Measurements from ENCODE around the gene C6orf47. TPM values are rescaled to one million over a fixed set of nuclear protein-coding genes. Genes with fewer than 3 reads are reported as not detected.

Gene C6orf47
- total and polyA plus RNA-seq, 9 donors = 13.7 to 18.9 (median 14.8) TPM

- no peak overlapping the region for H3K27ac ChIP-seq (ENCODE audit: low read length)
Observed at GRCh38 chr6:31634969-31635575, 25.5 kb downstream of the C6orf47 start.

GRCh38 chr6:31634131-31634530 lies 26.4 kb downstream of the C6orf47 start:
- no peak overlapping the region for H3K27ac ChIP-seq (ENCODE audit: low read length)
- no peaks in the 10 kb centered on the region for H3K27me3 ChIP-seq (ENCODE audit: control insufficient read depth, insufficient read depth, low read length)
- no CpG with 5 or more reads among the region's 3 CpGs for WGBS (ENCODE audit: insufficient coverage)
- DNase-seq = no peak
- peaks cover 93% of the 10 kb centered on the region for H3K36me3 ChIP-seq (ENCODE audit: control insufficient read depth, insufficient read depth, low read length)
- peaks cover 8% of the 10 kb centered on the region for H3K4me1 ChIP-seq (ENCODE audit: control insufficient read depth, insufficient read depth, low read length)
- H3K4me3 ChIP-seq (ENCODE audit: low read length) = no peak overlapping the region
- no peaks in the 10 kb centered on the region for H3K9me3 ChIP-seq (replicated peaks; ENCODE audit: control insufficient read depth, low read depth, low read length)

More at GRCh38 chr6:31634969-31635575, 25.5 kb downstream of the C6orf47 start:
- no peaks in the 10 kb centered on the region for H3K9me3 ChIP-seq (replicated peaks; ENCODE audit: control insufficient read depth, low read depth, low read length)
- peaks cover 93% of the 10 kb centered on the region for H3K36me3 ChIP-seq (ENCODE audit: control insufficient read depth, insufficient read depth, low read length)
- no peak for DNase-seq
- WGBS (ENCODE audit: insufficient coverage) = 88% methylated on average over 10 of the region's 11 CpGs
- no peak overlapping the region for H3K4me3 ChIP-seq (ENCODE audit: low read length)
- no peaks in the 10 kb centered on the region for H3K27me3 ChIP-seq (ENCODE audit: control insufficient read depth, insufficient read depth, low read length)
- peaks cover 12% of the 10 kb centered on the region for H3K4me1 ChIP-seq (ENCODE audit: control insufficient read depth, insufficient read depth, low read length)

DNA sequence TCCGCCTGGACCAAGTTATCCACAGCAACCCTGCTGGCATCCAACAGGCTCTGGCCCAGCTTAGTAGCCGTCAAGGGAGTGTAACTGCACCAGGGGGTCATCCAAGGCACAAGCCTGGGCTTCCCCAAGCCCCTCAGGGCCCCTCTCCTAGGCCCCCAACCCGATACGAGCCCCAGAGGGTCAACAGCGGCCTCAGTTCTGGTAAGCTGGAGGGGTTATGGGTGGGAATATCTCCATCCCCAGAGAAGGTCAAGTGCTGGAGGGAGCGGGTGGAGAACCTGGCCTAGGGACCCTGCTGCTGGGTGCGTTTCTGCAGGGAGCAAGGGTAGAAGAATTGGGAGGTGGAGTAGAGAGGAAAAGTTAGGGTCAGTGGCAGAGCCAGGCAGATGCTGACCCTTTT lies 27.1 kb downstream of the C6orf47 start:
- H3K36me3 ChIP-seq (ENCODE audit: control insufficient read depth, insufficient read depth, low read length) = peaks cover 97% of the 10 kb centered on the region
- H3K4me1 ChIP-seq (ENCODE audit: control insufficient read depth, insufficient read depth, low read length) = peaks cover 8% of the 10 kb centered on the region
- H3K9me3 ChIP-seq (replicated peaks; ENCODE audit: control insufficient read depth, low read depth, low read length) = no peaks in the 10 kb centered on the region
- no peak overlapping the region for H3K4me3 ChIP-seq (ENCODE audit: low read length)
- H3K27me3 ChIP-seq (ENCODE audit: control insufficient read depth, insufficient read depth, low read length) = no peaks in the 10 kb centered on the region
- no peak for DNase-seq
- no peak overlapping the region for H3K27ac ChIP-seq (ENCODE audit: low read length)
- 86% methylated on average over 1 of the region's 7 CpGs for WGBS (ENCODE audit: insufficient coverage)

DNA sequence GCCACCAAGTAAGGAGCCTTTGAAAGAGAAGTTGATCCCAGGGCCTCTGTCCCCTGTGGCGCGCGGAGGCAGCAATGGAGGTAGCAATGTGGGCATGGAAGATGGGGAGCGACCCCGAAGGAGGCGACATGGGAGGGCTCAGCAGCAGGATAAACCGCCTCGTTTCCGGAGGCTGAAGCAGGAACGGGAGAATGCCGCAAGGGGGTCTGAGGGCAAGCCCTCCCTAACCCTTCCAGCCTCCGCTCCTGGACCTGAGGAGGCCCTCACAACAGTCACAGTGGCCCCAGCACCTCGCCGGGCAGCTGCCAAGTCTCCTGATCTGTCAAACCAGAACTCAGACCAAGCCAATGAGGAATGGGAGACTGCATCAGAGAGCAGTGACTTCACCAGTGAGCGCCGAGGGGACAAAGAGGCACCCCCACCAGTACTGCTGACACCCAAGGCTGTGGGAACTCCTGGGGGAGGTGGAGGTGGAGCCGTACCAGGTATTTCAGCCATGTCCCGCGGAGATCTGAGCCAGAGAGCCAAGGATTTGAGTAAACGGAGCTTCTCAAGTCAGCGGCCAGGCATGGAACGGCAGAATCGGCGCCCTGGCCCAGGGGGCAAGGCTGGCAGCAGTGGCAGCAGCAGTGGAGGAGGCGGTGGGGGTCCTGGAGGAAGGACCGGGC lies 28.2 kb downstream of the C6orf47 start:
- H3K27ac ChIP-seq (ENCODE audit: low read length) = no peak overlapping the region

GRCh38 chr6:31631681-31632278 lies 28.8 kb downstream of the C6orf47 start:
- H3K27me3 ChIP-seq (ENCODE audit: control insufficient read depth, insufficient read depth, low read length) = no peaks in the 10 kb centered on the region
- WGBS (ENCODE audit: insufficient coverage) = 75% methylated on average over 21 of the region's 32 CpGs
- no peak overlapping the region for H3K4me3 ChIP-seq (ENCODE audit: low read length)
- H3K4me1 ChIP-seq (ENCODE audit: control insufficient read depth, insufficient read depth, low read length) = peaks cover 2% of the 10 kb centered on the region
- H3K9me3 ChIP-seq (replicated peaks; ENCODE audit: control insufficient read depth, low read depth, low read length) = no peaks in the 10 kb centered on the region
- no peak overlapping the region for H3K27ac ChIP-seq (ENCODE audit: low read length)
- H3K36me3 ChIP-seq (ENCODE audit: control insufficient read depth, insufficient read depth, low read length) = peaks cover 100% of the 10 kb centered on the region
- no peak for DNase-seq

More for the DNA sequence above, 28.2 kb downstream of the C6orf47 start:
- no peak for DNase-seq
- Histone ChIP-seq H3K9me3 (replicated peaks; ENCODE audit: control insufficient read depth, low read depth, low read length) (no peaks in the 10 kb centered on the region), H3K36me3 (ENCODE audit: control insufficient read depth, insufficient read depth, low read length) (peaks cover 100% of the 10 kb centered on the region), H3K4me3 (ENCODE audit: low read length) (no peak overlapping the region), H3K4me1 (ENCODE audit: control insufficient read depth, insufficient read depth, low read length) (peaks cover 8% of the 10 kb centered on the region), H3K27me3 (ENCODE audit: control insufficient read depth, insufficient read depth, low read length) (no peaks in the 10 kb centered on the region)
- 85% methylated on average over 20 of the region's 26 CpGs for WGBS (ENCODE audit: insufficient coverage)

DNA sequence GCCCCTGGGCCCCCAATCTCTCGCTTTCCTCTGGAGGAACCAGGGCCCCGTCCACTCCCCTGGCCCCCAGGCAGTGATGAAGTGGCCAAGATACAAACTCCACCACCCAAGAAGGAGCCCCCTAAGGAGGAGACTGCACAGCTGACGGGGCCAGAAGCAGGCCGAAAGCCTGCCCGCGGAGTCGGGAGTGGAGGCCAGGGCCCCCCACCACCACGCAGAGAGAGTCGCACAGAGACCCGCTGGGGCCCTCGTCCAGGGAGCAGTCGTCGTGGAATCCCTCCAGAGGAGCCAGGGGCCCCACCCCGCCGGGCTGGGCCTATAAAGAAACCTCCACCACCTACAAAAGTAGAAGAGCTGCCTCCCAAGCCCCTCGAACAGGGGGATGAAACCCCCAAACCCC lies 29.4 kb downstream of the C6orf47 start:
- Histone ChIP-seq H3K4me3 (ENCODE audit: low read length) (no peak overlapping the region), H3K4me1 (ENCODE audit: control insufficient read depth, insufficient read depth, low read length) (no peaks in the 10 kb centered on the region), H3K27ac (ENCODE audit: low read length) (no peak overlapping the region), H3K9me3 (replicated peaks; ENCODE audit: control insufficient read depth, low read depth, low read length) (no peaks in the 10 kb centered on the region), H3K36me3 (ENCODE audit: control insufficient read depth, insufficient read depth, low read length) (peaks cover 100% of the 10 kb centered on the region), H3K27me3 (ENCODE audit: control insufficient read depth, insufficient read depth, low read length) (no peaks in the 10 kb centered on the region)
- 52% methylated on average over 12 of the region's 16 CpGs for WGBS (ENCODE audit: insufficient coverage)
- DNase-seq = no peak

DNA sequence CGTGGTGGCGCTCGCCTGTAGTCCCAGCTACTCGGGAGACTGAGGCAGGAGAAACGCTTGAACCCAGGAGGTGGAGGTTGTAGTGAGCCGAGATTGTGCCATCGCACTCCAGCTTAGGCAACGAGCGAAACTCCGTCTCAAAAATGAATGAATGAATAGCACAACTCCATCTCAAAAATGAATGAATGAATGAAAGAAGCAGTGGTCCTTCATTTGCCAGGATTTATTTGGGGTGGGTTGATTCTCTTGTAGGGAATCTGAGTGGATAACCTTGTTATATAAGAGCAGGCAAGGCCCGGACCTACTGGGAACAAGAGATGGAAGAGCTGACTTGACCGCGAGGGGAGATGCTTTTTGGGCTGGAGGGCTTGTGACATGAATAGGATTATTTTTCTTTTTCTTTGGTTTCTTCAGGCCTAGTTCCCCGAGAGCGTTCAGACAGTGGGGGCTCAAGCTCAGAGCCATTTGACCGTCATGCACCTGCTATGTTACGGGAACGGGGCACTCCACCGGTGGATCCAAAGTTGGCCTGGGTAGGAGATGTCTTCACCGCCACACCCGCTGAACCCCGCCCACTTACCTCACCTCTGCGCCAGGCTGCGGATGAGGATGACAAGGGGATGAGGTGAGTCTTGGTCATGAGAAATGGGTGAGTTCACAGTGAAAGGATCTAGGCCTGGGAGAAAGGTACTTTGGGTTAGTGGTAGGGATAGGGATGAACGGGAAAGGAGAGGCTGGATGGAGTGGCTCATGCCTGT lies 30.2 kb downstream of the C6orf47 start:
- DNase-seq = no peak
- Histone ChIP-seq H3K27ac (ENCODE audit: low read length) (no peak overlapping the region), H3K36me3 (ENCODE audit: control insufficient read depth, insufficient read depth, low read length) (peaks cover 100% of the 10 kb centered on the region), H3K27me3 (ENCODE audit: control insufficient read depth, insufficient read depth, low read length) (no peaks in the 10 kb centered on the region), H3K4me1 (ENCODE audit: control insufficient read depth, insufficient read depth, low read length) (no peaks in the 10 kb centered on the region), H3K4me3 (ENCODE audit: low read length) (no peak overlapping the region), H3K9me3 (replicated peaks; ENCODE audit: control insufficient read depth, low read depth, low read length) (no peaks in the 10 kb centered on the region)
- 90% methylated on average over 8 of the region's 25 CpGs for WGBS (ENCODE audit: insufficient coverage)

DNA sequence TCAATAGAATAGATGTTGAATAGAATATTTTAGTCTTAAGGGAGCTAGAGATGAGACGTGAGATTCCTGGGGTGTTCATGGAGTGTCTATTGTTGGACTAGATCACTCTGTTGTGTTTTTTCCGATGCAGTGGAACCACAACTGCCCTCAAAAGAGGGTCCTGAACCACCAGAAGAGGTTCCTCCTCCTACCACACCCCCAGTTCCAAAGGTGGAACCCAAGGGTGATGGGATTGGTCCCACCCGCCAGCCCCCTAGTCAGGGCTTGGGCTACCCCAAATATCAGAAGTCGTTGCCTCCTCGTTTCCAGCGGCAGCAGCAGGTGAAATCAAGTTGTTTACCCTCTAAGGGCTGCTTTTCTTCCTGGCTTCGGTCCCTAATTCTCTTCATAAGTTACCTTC lies 31.6 kb downstream of the C6orf47 start:
- Histone ChIP-seq H3K27me3 (ENCODE audit: control insufficient read depth, insufficient read depth, low read length) (no peaks in the 10 kb centered on the region), H3K36me3 (ENCODE audit: control insufficient read depth, insufficient read depth, low read length) (peaks cover 100% of the 10 kb centered on the region), H3K4me1 (ENCODE audit: control insufficient read depth, insufficient read depth, low read length) (no peaks in the 10 kb centered on the region), H3K4me3 (ENCODE audit: low read length) (no peak overlapping the region), H3K9me3 (replicated peaks; ENCODE audit: control insufficient read depth, low read depth, low read length) (no peaks in the 10 kb centered on the region), H3K27ac (ENCODE audit: low read length) (no peak overlapping the region)
- WGBS (ENCODE audit: insufficient coverage) = 91% methylated on average over 7 of the region's 7 CpGs
- DNase-seq = no peak

DNA sequence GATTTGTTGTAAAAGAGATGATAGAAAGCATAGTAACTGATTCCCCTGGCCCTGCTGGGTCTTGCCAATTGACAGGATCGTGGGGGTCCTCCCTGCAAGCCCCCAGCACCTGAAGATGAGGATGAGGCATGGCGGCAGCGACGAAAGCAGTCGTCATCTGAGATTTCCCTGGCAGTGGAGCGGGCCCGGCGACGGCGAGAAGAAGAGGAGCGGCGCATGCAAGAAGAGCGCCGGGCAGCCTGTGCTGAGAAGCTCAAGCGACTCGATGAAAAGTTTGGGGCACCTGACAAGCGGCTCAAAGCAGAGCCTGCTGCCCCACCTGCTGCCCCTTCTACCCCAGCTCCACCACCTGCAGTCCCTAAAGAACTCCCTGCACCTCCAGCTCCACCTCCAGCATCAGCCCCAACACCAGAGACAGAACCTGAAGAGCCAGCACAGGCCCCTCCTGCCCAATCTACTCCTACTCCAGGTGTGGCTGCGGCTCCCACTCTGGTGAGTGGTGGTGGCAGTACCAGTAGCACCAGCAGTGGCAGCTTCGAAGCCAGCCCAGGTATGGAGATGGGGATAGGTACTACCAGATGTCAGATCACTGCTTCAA lies 32.8 kb downstream of the C6orf47 start:
- H3K36me3 ChIP-seq (ENCODE audit: control insufficient read depth, insufficient read depth, low read length) = peaks cover 98% of the 10 kb centered on the region
- no peak overlapping the region for H3K4me3 ChIP-seq (ENCODE audit: low read length)
- no peaks in the 10 kb centered on the region for H3K27me3 ChIP-seq (ENCODE audit: control insufficient read depth, insufficient read depth, low read length)
- H3K9me3 ChIP-seq (replicated peaks; ENCODE audit: control insufficient read depth, low read depth, low read length) = no peaks in the 10 kb centered on the region
- WGBS (ENCODE audit: insufficient coverage) = 97% methylated on average over 16 of the region's 19 CpGs
- H3K27ac ChIP-seq (ENCODE audit: low read length) = no peak overlapping the region
- no peaks in the 10 kb centered on the region for H3K4me1 ChIP-seq (ENCODE audit: control insufficient read depth, insufficient read depth, low read length)
- no peak for DNase-seq

- 89% methylated on average over 1 of the region's 10 CpGs for WGBS (ENCODE audit: insufficient coverage)
Observed at GRCh38 chr6:31626952-31627351, 33.6 kb downstream of the C6orf47 start.

More at GRCh38 chr6:31626952-31627351, 33.6 kb downstream of the C6orf47 start:
- DNase-seq = no peak
- H3K36me3 ChIP-seq (ENCODE audit: control insufficient read depth, insufficient read depth, low read length) = peaks cover 95% of the 10 kb centered on the region
- no peak overlapping the region for H3K4me3 ChIP-seq (ENCODE audit: low read length)
- H3K27ac ChIP-seq (ENCODE audit: low read length) = no peak overlapping the region
- H3K27me3 ChIP-seq (ENCODE audit: control insufficient read depth, insufficient read depth, low read length) = no peaks in the 10 kb centered on the region
- H3K9me3 ChIP-seq (replicated peaks; ENCODE audit: control insufficient read depth, low read depth, low read length) = no peaks in the 10 kb centered on the region
- peaks cover 6% of the 10 kb centered on the region for H3K4me1 ChIP-seq (ENCODE audit: control insufficient read depth, insufficient read depth, low read length)
